HG02642 (cell line): ENCODE results near the gene NFE2L1.

Experiments used
- ATAC-seq: cut with Tn5 transposase; IDR thresholded peaks from one replicate; pipeline ENCODE4 v1.9.1; 2021; ENCODE audit warnings: mild to moderate bottlenecking; ENCODE audit not compliant: unreplicated experiment, poor library complexity

NFE2L1 gene

GRCh38 chr17:48104440-48104839 lies 56.3 kb downstream of the NFE2L1 start:
- ATAC-seq, result no peak

- no peak for ATAC-seq
Observed at GRCh38 chr17:48106802-48107136, 58.6 kb downstream of the NFE2L1 start.

GRCh38 chr17:48107137-48108055 lies 59.2 kb downstream of the NFE2L1 start, which contains the start of gene SNX11:
SNX11 (plus strand) TSS chr17:48107766; CDS start chr17:48112044, 4,278 bp downstream.
- ATAC-seq, result peak; percentile 84

GRCh38 chr17:48110761-48111160 lies 62.6 kb downstream of the NFE2L1 start:
- ATAC-seq, result no peak
